Caco-2 (cell line): Measurements from ENCODE around the gene SLC22A12. TPM values are rescaled to one million over a fixed set of nuclear protein-coding genes. Genes with fewer than 3 reads are reported as not detected.

Experiments
- BruUV-seq: library from RNA; stranded (reverse); fragments of 400-500 nt; replicated peaks from 2 replicates; lab custom pipeline; 2021; lab: Mats Ljungman, UMichigan
- CTCF ChIA-PET: fragments of 300-600 bp; sonication (Branson Sonifier 250); formaldehyde crosslinking; loops from one replicate; lab custom pipeline; 2022; ENCODE audit warnings: antibody characterized with exemption; lab: Charles Lee
- POLR2A ChIA-PET: fragments of 300-600 bp; sonication (Branson Sonifier 250); formaldehyde crosslinking; loops from one replicate; lab custom pipeline; 2022; ENCODE audit warnings: antibody characterized with exemption; lab: Charles Lee
- DNase-seq, 2 experiments: peaks; one replicate each; pipeline versions ENCODE4 v3.0.0 to v3.0.0-alpha.2; 2020 to 2022
- H3K27me3 ChIP-seq: replicated peaks from 2 replicates; pipeline ENCODE4 v1.6.0; 2011; ENCODE audit warnings: low read length; ENCODE audit not compliant: control insufficient read depth, insufficient read depth
- H3K36me3 ChIP-seq: 2 replicates; pipeline ENCODE4 v1.5.1; 2011; ENCODE audit warnings: low read length; ENCODE audit not compliant: control insufficient read depth, insufficient read depth
- H3K4me1 ChIP-seq: fragments of 250-450 bp; sonication (Bioruptor Pico); 2 replicates; pipeline ENCODE4 v1.5.1; 2020; ENCODE audit warnings: mild to moderate bottlenecking
- H3K4me3 ChIP-seq: 2 replicates; pipeline ENCODE4 v1.5.1; 2011; ENCODE audit warnings: low read depth, mild to moderate bottlenecking, control low read depth, low read length
- H3K9me3 ChIP-seq: fragments of 250-450 bp; sonication (Bioruptor Pico); 2 replicates; pipeline ENCODE4 v1.5.1; 2020; ENCODE audit warnings: mild to moderate bottlenecking, moderate library complexity
- H3K27ac Mint-ChIP-seq: one replicate; pipeline ENCODE4 v1.8.0; 2022; ENCODE audit warnings: mixed read lengths; ENCODE audit not compliant: unreplicated experiment
- H3K27me3 Mint-ChIP-seq: one replicate; pipeline ENCODE4 v1.8.0; 2022; ENCODE audit warnings: mixed read lengths; ENCODE audit not compliant: insufficient read depth, unreplicated experiment
- H3K36me3 Mint-ChIP-seq: one replicate; pipeline ENCODE4 v1.8.0; 2022; ENCODE audit warnings: mild to moderate bottlenecking, mixed read lengths; ENCODE audit not compliant: insufficient read depth, unreplicated experiment
- H3K4me1 Mint-ChIP-seq: one replicate; pipeline ENCODE4 v1.8.0; 2022; ENCODE audit warnings: low read depth, mixed read lengths; ENCODE audit not compliant: unreplicated experiment
- H3K4me3 Mint-ChIP-seq: one replicate; pipeline ENCODE4 v1.8.0; 2022; ENCODE audit warnings: mild to moderate bottlenecking, moderate library complexity, mixed read lengths; ENCODE audit not compliant: unreplicated experiment
- H3K9me3 Mint-ChIP-seq: one replicate; pipeline ENCODE4 v1.8.0; 2022; ENCODE audit warnings: mixed read lengths; ENCODE audit not compliant: unreplicated experiment
- intact Hi-C: fragments of 100-400 bp; cut with micrococcal nuclease; formaldehyde crosslinking; loops from one replicate; pipeline ENCODE4 v1.10.0; 2022; ENCODE audit not compliant: unreplicated experiment
- total RNA-seq: library from RNA; stranded (reverse); gene quantifications from 2 replicates; pipeline ENCODE4 v1.2.3, GENCODE V29; 2022
- TF ChIP-seq, protein P1 (sequence below), 2 experiments: fragments of 200-600 bp in 1 of 2; IDR thresholded peaks; 1 replicate in 1 of 2; 2 replicates in 1 of 2; pipeline versions ENCODE4 v1.5.1 to v1.8.0; 2011 to 2022; ENCODE audit warnings: antibody characterized with exemption in 1 of 2, control low read depth in 1 of 2, inconsistent platforms in 1 of 2, low read depth in 1 of 2, low read length in 1 of 2, mild to moderate bottlenecking in 1 of 2, moderate library complexity in 1 of 2; ENCODE audit not compliant: insufficient read depth in 1 of 2, severe bottlenecking in 1 of 2, unreplicated experiment in 1 of 2

The SLC22A12 gene
- total RNA-seq, 1 experiment from 2014 or later, result not detected

DNA sequence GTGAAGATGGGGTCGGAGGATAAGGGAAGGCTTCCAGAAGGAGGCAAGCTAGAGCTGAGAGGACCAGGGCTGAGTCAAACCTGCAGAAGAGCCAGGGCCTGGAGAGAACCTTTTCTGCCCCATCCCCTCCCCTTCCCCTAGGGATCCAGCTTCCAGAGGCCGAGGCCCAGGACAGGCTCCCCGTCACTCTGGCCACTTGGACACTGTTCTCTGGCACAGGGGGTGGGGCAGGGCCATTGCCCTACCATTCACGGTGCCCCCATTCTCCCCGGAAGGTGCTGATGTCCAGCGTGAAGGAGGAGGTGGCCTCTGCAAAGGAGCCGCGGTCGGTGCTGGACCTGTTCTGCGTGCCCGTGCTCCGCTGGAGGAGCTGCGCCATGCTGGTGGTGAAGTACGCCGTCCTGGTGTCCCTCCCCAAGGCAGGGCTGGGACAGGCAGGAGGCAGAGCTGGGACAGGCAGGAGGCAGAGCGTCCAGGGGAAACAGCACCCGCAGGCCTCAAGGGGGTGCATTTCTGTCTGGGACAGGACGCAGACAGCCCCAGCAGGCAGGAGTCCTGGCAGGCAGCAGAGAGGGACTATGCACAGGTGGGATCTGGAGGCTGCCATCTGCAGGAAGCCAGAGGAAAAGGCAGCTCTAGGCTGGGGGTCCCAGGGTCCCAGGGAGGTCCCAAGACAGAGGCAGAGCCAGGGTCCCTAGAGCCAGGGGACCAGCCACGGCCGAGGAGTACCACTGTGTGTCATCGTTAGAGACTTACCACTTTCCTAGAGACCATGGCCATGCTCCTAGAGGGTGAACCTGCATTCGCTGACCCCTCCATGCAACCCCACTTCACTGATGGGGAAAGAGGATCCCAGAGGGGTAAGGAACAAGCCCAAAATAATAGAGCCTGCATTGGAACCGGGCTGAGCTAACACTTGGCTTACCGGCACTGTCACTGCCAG, 25.8 kb upstream of the SLC22A12 start:
- Mint-ChIP-seq H3K36me3 (peaks cover 31% of the 10 kb centered on the region), H3K27ac (peak overlapping the region; percentile 99), H3K27me3 (no peaks in the 10 kb centered on the region), H3K4me1 (peaks cover 15% of the 10 kb centered on the region), H3K4me3 (peak overlapping the region; percentile 69), H3K9me3 (no peaks in the 10 kb centered on the region)
- Histone ChIP-seq H3K4me1 (peaks cover 35% of the 10 kb centered on the region), H3K36me3 (no peaks in the 10 kb centered on the region), H3K27me3 (no peaks in the 10 kb centered on the region), H3K4me3 (no peak overlapping the region), H3K9me3 (no peaks in the 10 kb centered on the region)
- no TSS peak for BruUV-seq
- CTCF ChIA-PET, result interaction anchor here (0.8 to 2.0 kb wide), 5 partner anchors 79 to 127 kb away, joined by 3 to 10 read pairs (median 4); no protein-coding TSS in a partner anchor
- intact Hi-C loops, result loop anchor here (5.0 kb wide), 1 partner anchor 118 kb away; no protein-coding TSS in a partner anchor
- TF ChIP-seq, protein P1, sequence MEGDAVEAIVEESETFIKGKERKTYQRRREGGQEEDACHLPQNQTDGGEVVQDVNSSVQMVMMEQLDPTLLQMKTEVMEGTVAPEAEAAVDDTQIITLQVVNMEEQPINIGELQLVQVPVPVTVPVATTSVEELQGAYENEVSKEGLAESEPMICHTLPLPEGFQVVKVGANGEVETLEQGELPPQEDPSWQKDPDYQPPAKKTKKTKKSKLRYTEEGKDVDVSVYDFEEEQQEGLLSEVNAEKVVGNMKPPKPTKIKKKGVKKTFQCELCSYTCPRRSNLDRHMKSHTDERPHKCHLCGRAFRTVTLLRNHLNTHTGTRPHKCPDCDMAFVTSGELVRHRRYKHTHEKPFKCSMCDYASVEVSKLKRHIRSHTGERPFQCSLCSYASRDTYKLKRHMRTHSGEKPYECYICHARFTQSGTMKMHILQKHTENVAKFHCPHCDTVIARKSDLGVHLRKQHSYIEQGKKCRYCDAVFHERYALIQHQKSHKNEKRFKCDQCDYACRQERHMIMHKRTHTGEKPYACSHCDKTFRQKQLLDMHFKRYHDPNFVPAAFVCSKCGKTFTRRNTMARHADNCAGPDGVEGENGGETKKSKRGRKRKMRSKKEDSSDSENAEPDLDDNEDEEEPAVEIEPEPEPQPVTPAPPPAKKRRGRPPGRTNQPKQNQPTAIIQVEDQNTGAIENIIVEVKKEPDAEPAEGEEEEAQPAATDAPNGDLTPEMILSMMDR (IDR thresholded peaks at IDR 0.05; ENCODE audit: insufficient read depth in 1 of 2, low read depth in 1 of 2, low read length in 1 of 2, severe bottlenecking in 1 of 2, unreplicated experiment in 1 of 2), result peak in 1 of 2 experiments; percentile 12
- DNase-seq, result peak; percentile 60 to 75
- POLR2A ChIA-PET, result interaction anchor here (0.6 to 0.7 kb wide), 2 partner anchors 82 to 159 kb away, joined by 4 to 6 read pairs; no protein-coding TSS in a partner anchor

DNA sequence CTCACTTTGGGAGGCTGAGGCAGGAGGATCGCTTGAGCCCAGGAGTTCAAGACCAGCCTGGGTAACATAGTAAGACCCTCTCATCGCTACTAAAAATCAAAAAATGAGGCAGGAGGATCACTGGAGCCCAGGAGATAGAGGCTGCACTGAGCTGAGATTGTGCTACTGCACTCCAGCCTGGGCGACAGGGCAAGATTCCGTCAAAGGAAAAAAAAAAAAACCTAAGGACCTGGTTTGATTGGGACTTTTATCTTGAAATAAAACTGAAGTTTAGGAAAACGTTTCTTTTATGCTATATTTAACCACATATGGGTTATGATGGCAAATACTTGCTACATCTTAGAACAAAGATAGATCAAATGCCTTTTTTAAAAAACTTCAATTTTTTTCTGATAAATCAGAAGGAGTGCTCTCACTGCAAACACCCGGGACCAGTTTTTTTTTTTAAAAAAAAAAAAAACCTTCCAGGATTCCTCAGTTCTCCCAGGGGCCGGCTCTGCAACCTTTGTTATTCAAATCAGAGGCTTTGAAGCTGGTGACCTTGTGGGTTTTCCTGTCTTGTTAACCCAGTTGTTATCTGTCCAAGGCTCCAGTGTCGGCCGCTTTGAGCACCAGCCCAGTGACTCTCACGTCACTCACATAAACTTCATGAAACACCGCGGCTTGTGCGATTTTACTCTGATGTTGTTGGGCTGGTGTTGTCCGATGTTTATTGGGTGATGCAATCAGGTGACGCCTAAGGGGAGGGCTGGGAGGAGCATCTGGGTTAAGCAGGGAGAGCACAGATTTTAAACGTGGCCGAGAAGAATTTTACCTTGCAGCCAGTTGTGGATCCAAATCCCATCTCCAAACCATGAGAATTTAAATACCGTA, 24.7 kb upstream of the SLC22A12 start:
- no peaks in the 10 kb centered on the region for H3K27me3 ChIP-seq
- DNase-seq, result peak; percentile 96 to 99
- H3K9me3 ChIP-seq, result no peaks in the 10 kb centered on the region
- Mint-ChIP-seq H3K27ac (peak overlapping the region; percentile 99), H3K27me3 (no peaks in the 10 kb centered on the region), H3K9me3 (no peaks in the 10 kb centered on the region), H3K4me1 (peaks cover 15% of the 10 kb centered on the region), H3K36me3 (peaks cover 23% of the 10 kb centered on the region), H3K4me3 (peak overlapping the region; percentile 69)
- intact Hi-C loops, result loop anchor here (5.0 kb wide), 1 partner anchor 119 kb away; no protein-coding TSS in a partner anchor
- no peaks in the 10 kb centered on the region for H3K36me3 ChIP-seq
- peaks cover 35% of the 10 kb centered on the region for H3K4me1 ChIP-seq
- CTCF ChIA-PET, result interaction anchor here (0.6 to 2.0 kb wide), 10 partner anchors 83 to 249 kb away, joined by 3 to 10 read pairs (median 4); partner anchors contain the start of genes PRDX5 and TRMT112
- TF ChIP-seq, protein P1 (IDR thresholded peaks at IDR 0.05; ENCODE audit: insufficient read depth in 1 of 2, low read depth in 1 of 2, low read length in 1 of 2, severe bottlenecking in 1 of 2, unreplicated experiment in 1 of 2), result no peak
- peak overlapping the region; percentile 13; the same call in 1 of the 2 replicates for H3K4me3 ChIP-seq
- POLR2A ChIA-PET, result interaction anchor here (0.6 to 1.5 kb wide), 7 partner anchors 9 to 1154 kb away, joined by 3 to 7 read pairs (median 4); partner anchors contain the start of genes PRDX5, RNASEH2C and TRMT112
- TSS peak; percentile 91 for BruUV-seq
